HCT116 (cell line): Measurements from ENCODE around the gene SIPA1L3. TPM values are rescaled to one million over a fixed set of nuclear protein-coding genes. Genes with fewer than 3 reads are reported as not detected.

Experiments used
- ATAC-seq: fragments of 200-7000 bp; cut with Tn5 transposase; 2 replicates; pipeline ENCODE4 v1.9.1; 2020; ENCODE audit warnings: mild to moderate bottlenecking, moderate library complexity
- BruUV-seq: library from RNA; stranded (reverse); fragments of 400-500 nt; replicated peaks from 2 replicates; lab custom pipeline; 2021; lab: Mats Ljungman, UMichigan
- CTCF ChIA-PET: fragments of 300-600 bp; sonication (Branson Sonifier 250); formaldehyde crosslinking; loops from one replicate; lab custom pipeline; 2021; ENCODE audit warnings: antibody characterized with exemption; lab: Charles Lee
- POLR2A ChIA-PET: fragments of 300-600, 350-600 bp; sonication (Branson Sonifier 250); formaldehyde crosslinking; loops from one replicate; lab custom pipeline; 2021; ENCODE audit warnings: antibody characterized with exemption; lab: Charles Lee
- RAD21 ChIA-PET, 2 experiments: fragments of 300-600 bp; sonication (Branson Sonifier 250); formaldehyde crosslinking; loops; one replicate each; lab custom pipeline; 2023; ENCODE audit warnings: low total read pairs in 2 of 2; ENCODE audit not compliant: uncharacterized antibody in 2 of 2, unreplicated experiment in 2 of 2, low non-redundant PET in 1 of 2; lab: Charles Lee
- DNase-seq: peaks from one replicate; pipeline ENCODE4 v3.0.0-alpha.2; 2010; ENCODE audit warnings: low read depth, low spot score
- H2AFZ ChIP-seq: fragments of 200-600 bp; shearing (Covaris generic), sonication (generic); 2 replicates; pipeline ENCODE4 v1.6.1; 2017; ENCODE audit warnings: low read depth, mixed run types, mixed read lengths, antibody characterized with exemption, low read length; ENCODE audit not compliant: poor library complexity, severe bottlenecking
- H3K27ac ChIP-seq: 2 replicates; pipeline ENCODE4 v1.5.1; 2012; ENCODE audit warnings: low read depth, low read length
- H3K27me3 ChIP-seq: fragments of 200-600 bp; sonication (generic); 2 replicates; pipeline ENCODE4 v1.6.1; 2016; ENCODE audit warnings: mixed run types, low read length, mixed read lengths; ENCODE audit not compliant: insufficient read depth
- H3K36me3 ChIP-seq, 2 experiments: fragments of 200-500 bp in 1 of 2; fragments of 200-600 bp in 1 of 2; sonication (Bioruptor generic) in 1 of 2; sonication (generic) in 1 of 2; 2 replicates each; pipeline versions ENCODE4 v1.5.1 to v1.6.1; 2014 to 2016; ENCODE audit warnings: low read length in 2 of 2, inconsistent platforms in 1 of 2, mixed read lengths in 1 of 2, mixed run types in 1 of 2; ENCODE audit not compliant: insufficient read depth in 2 of 2, control insufficient read depth in 1 of 2
- H3K4me1 ChIP-seq, 2 experiments: fragments of 200-600 bp in 1 of 2; sonication (generic) in 1 of 2; 2 replicates each; pipeline versions ENCODE4 v1.5.1 to v1.6.1; 2012 to 2017; ENCODE audit warnings: low read length in 2 of 2, inconsistent platforms in 1 of 2, mild to moderate bottlenecking in 1 of 2, mixed read lengths in 1 of 2, mixed run types in 1 of 2, moderate library complexity in 1 of 2; ENCODE audit not compliant: insufficient read depth in 2 of 2, control insufficient read depth in 1 of 2
- H3K4me2 ChIP-seq: fragments of 200-600 bp; sonication (generic); 2 replicates; pipeline ENCODE4 v1.6.1; 2017; ENCODE audit warnings: mixed run types, low read length, mixed read lengths
- H3K4me3 ChIP-seq, 2 experiments: fragments of 200-600 bp in 1 of 2; sonication (generic) in 1 of 2; replicated peaks in 1 of 2; 2 replicates each; pipeline ENCODE4 v1.5.1; 2011 to 2016; ENCODE audit warnings: low read length in 2 of 2, control low read depth in 1 of 2, low read depth in 1 of 2, mild to moderate bottlenecking in 1 of 2, mixed read lengths in 1 of 2, mixed run types in 1 of 2
- H3K79me2 ChIP-seq: fragments of 200-600 bp; sonication (generic); 2 replicates; pipeline ENCODE4 v1.6.1; 2017; ENCODE audit warnings: mild to moderate bottlenecking, mixed run types, low read length, moderate library complexity, mixed read lengths; ENCODE audit not compliant: insufficient read depth
- H3K9ac ChIP-seq: fragments of 200-600 bp; sonication (generic); 2 replicates; pipeline ENCODE4 v1.6.1; 2016; ENCODE audit warnings: low read length, mixed read lengths
- H3K9me2 ChIP-seq: fragments of 200-600 bp; sonication (generic), shearing (Covaris generic); 2 replicates; pipeline ENCODE4 v1.6.1; 2017; ENCODE audit warnings: mixed run types, mild to moderate bottlenecking, moderate library complexity; ENCODE audit not compliant: insufficient read depth
- H3K9me3 ChIP-seq, 2 experiments: fragments of 200-500 bp in 1 of 2; fragments of 200-600 bp in 1 of 2; sonication (Bioruptor generic) in 1 of 2; sonication (generic) in 1 of 2; 2 replicates each; pipeline ENCODE4 v1.6.1; 2014 to 2017; ENCODE audit warnings: low read length in 2 of 2, mixed read lengths in 2 of 2, inconsistent platforms in 1 of 2, low read depth in 1 of 2, mild to moderate bottlenecking in 1 of 2, mixed run types in 1 of 2, moderate library complexity in 1 of 2; ENCODE audit not compliant: control insufficient read depth in 1 of 2, insufficient read depth in 1 of 2
- H4K20me1 ChIP-seq: fragments of 200-600 bp; sonication (generic), shearing (Covaris generic); 2 replicates; pipeline ENCODE4 v1.6.1; 2017; ENCODE audit warnings: mixed run types, mild to moderate bottlenecking, moderate library complexity; ENCODE audit not compliant: insufficient read depth
- CBX3 ChIP-seq: IDR thresholded peaks from 2 replicates; pipeline ENCODE4 v1.6.1; 2012; ENCODE audit warnings: low read depth
- ELF1 ChIP-seq: IDR thresholded peaks from 2 replicates; pipeline ENCODE4 v1.6.1; 2012; ENCODE audit warnings: low read depth, borderline replicate concordance
- EZH2 ChIP-seq: fragments of 200-600 bp; sonication (generic); IDR thresholded peaks from 2 replicates; pipeline ENCODE4 v1.6.1; 2017; ENCODE audit warnings: antibody characterized with exemption, mixed run types
- EZH2phosphoT487 ChIP-seq: fragments of 200-600 bp; IDR thresholded peaks from 2 replicates; pipeline ENCODE4 v1.6.1; 2018; ENCODE audit warnings: antibody characterized with exemption, borderline replicate concordance
- FOSL1 ChIP-seq: IDR thresholded peaks from 2 replicates; pipeline ENCODE4 v1.6.1; 2012; ENCODE audit warnings: low read depth
- JUND ChIP-seq: IDR thresholded peaks from 2 replicates; pipeline ENCODE4 v1.6.1; 2012
- POLR2A ChIP-seq: IDR thresholded peaks from 2 replicates; pipeline ENCODE4 v1.7.0; 2011; ENCODE audit warnings: borderline replicate concordance; ENCODE audit not compliant: insufficient read depth, insufficient read length; ENCODE audit errors: extremely low read depth
- RAD21 ChIP-seq: IDR thresholded peaks from 2 replicates; pipeline ENCODE4 v1.6.1; 2012; ENCODE audit warnings: low read depth, mild to moderate bottlenecking
- REST ChIP-seq: IDR thresholded peaks from 2 replicates; pipeline ENCODE4 v1.6.1; 2012; ENCODE audit warnings: low read depth
- SIN3A ChIP-seq: IDR thresholded peaks from 2 replicates; pipeline ENCODE4 v1.6.1; 2012; ENCODE audit warnings: low read depth
- SP1 ChIP-seq: IDR thresholded peaks from 2 replicates; pipeline ENCODE4 v1.6.1; 2012; ENCODE audit warnings: low read depth
- SRF ChIP-seq: IDR thresholded peaks from 2 replicates; pipeline ENCODE4 v1.6.1; 2012; ENCODE audit warnings: low read depth
- TCF7L2 ChIP-seq: IDR thresholded peaks from 2 replicates; pipeline ENCODE4 v1.7.0; 2011; ENCODE audit warnings: borderline replicate concordance, inconsistent platforms; ENCODE audit not compliant: insufficient read depth, insufficient read length; ENCODE audit errors: extremely low read depth
- ZFX ChIP-seq: fragments of 450-650 bp; IDR thresholded peaks from 2 replicates; pipeline ENCODE4 v1.6.1; 2017
- ZNF274 ChIP-seq: fragments of 200-500 bp; sonication (Bioruptor generic); IDR thresholded peaks from 2 replicates; pipeline ENCODE4 v1.6.1; 2014; ENCODE audit warnings: mild to moderate bottlenecking, low read depth, low read length, inconsistent platforms
- intact Hi-C: fragments of 100-400 bp; cut with micrococcal nuclease; formaldehyde crosslinking; loops from 2 replicates; pipeline ENCODE4 v1.10.0; 2022
- total RNA-seq: library from RNA; stranded (reverse); gene quantifications from one replicate; pipeline ENCODE4 v1.2.1, GENCODE V29; 2021; ENCODE audit not compliant: unreplicated experiment

The SIPA1L3 gene
- total RNA-seq, 1 experiment from 2014 or later = 41.8 TPM

- ChIA-PET RAD21 (no interaction called here), CTCF (no interaction called here), POLR2A (no interaction called here)
- no peak for DNase-seq
- peaks cover 3% of the 10 kb centered on the region; the same call in 1 of the 2 replicates for H4K20me1 ChIP-seq
- peaks cover 0 to 24% of the 10 kb centered on the region in 2 experiments; a peak in 3 of 4 replicates for H3K4me1 ChIP-seq
- no peak overlapping the region for H3K27ac ChIP-seq
- no peak for TF ChIP-seq SIN3A
- TF ChIP-seq EZH2phosphoT487 = no peak
- TF ChIP-seq ZNF274 = no peak
- TF ChIP-seq CBX3 = no peak
- no peak for TF ChIP-seq SRF
- TF ChIP-seq FOSL1 = no peak
- no peak overlapping the region for H3K4me2 ChIP-seq
- no peak for ATAC-seq
- H3K27me3 ChIP-seq = no peaks in the 10 kb centered on the region
- no peak overlapping the region for H2AFZ ChIP-seq
- intact Hi-C loops = no loop called here
- H3K9me2 ChIP-seq = no peaks in the 10 kb centered on the region
- no peaks in the 10 kb centered on the region for H3K9me3 ChIP-seq
- no peak overlapping the region for H3K9ac ChIP-seq
- no peaks in the 10 kb centered on the region for H3K36me3 ChIP-seq
- H3K4me3 ChIP-seq = no peak overlapping the region
- peaks cover 81% of the 10 kb centered on the region for H3K79me2 ChIP-seq
- BruUV-seq = no TSS peak
Measured at GRCh38 chr19:37946132-37946531, 39.1 kb downstream of the SIPA1L3 start.

GRCh38 chr19:37947778-37948177 is 40.8 kb downstream of the SIPA1L3 start:
- Histone ChIP-seq H3K9me2 (no peaks in the 10 kb centered on the region), H2AFZ (no peak overlapping the region), H3K9ac (no peak overlapping the region), H3K27ac (no peak overlapping the region), H3K4me2 (no peak overlapping the region), H3K9me3 (no peaks in the 10 kb centered on the region), H3K79me2 (peaks cover 76% of the 10 kb centered on the region), H4K20me1 (peaks cover 3% of the 10 kb centered on the region; the same call in 1 of the 2 replicates), H3K4me3 (no peak overlapping the region), H3K4me1 (peaks cover 0 to 14% of the 10 kb centered on the region in 2 experiments; a peak in 2 of 4 replicates), H3K36me3 (no peaks in the 10 kb centered on the region), H3K27me3 (no peaks in the 10 kb centered on the region)
- DNase-seq = no peak
- no peak for TF ChIP-seq EZH2phosphoT487
- TF ChIP-seq ELF1 = no peak
- TF ChIP-seq POLR2A = no peak
- no peak for TF ChIP-seq ZFX
- no peak for TF ChIP-seq REST
- TF ChIP-seq JUND = no peak
- TF ChIP-seq SP1 = no peak
- no peak for TF ChIP-seq RAD21
- TF ChIP-seq CBX3 = no peak
- TF ChIP-seq TCF7L2 = no peak
- no peak for TF ChIP-seq EZH2
- TF ChIP-seq ZNF274 = no peak
- ChIA-PET CTCF (no interaction called here), POLR2A (no interaction called here), RAD21 (no interaction called here)
- BruUV-seq = no TSS peak
- intact Hi-C loops = no loop called here
- no peak for ATAC-seq
